GM12872 (cell line): ENCODE measurements around the gene TFDP2.

ENCODE experiments used
- TF ChIP-seq, protein P1 (sequence below): IDR thresholded peaks from 3 replicates; pipeline ENCODE4 v1.5.1; 2011; ENCODE audit warnings: low read depth, mild to moderate bottlenecking, low read length, moderate library complexity; ENCODE audit not compliant: insufficient read depth

TFDP2 gene

GRCh38 chr3:142118911-142119310, 30.4 kb downstream of the TFDP2 start:
- TF ChIP-seq, protein P1, sequence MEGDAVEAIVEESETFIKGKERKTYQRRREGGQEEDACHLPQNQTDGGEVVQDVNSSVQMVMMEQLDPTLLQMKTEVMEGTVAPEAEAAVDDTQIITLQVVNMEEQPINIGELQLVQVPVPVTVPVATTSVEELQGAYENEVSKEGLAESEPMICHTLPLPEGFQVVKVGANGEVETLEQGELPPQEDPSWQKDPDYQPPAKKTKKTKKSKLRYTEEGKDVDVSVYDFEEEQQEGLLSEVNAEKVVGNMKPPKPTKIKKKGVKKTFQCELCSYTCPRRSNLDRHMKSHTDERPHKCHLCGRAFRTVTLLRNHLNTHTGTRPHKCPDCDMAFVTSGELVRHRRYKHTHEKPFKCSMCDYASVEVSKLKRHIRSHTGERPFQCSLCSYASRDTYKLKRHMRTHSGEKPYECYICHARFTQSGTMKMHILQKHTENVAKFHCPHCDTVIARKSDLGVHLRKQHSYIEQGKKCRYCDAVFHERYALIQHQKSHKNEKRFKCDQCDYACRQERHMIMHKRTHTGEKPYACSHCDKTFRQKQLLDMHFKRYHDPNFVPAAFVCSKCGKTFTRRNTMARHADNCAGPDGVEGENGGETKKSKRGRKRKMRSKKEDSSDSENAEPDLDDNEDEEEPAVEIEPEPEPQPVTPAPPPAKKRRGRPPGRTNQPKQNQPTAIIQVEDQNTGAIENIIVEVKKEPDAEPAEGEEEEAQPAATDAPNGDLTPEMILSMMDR, result no peak

DNA sequence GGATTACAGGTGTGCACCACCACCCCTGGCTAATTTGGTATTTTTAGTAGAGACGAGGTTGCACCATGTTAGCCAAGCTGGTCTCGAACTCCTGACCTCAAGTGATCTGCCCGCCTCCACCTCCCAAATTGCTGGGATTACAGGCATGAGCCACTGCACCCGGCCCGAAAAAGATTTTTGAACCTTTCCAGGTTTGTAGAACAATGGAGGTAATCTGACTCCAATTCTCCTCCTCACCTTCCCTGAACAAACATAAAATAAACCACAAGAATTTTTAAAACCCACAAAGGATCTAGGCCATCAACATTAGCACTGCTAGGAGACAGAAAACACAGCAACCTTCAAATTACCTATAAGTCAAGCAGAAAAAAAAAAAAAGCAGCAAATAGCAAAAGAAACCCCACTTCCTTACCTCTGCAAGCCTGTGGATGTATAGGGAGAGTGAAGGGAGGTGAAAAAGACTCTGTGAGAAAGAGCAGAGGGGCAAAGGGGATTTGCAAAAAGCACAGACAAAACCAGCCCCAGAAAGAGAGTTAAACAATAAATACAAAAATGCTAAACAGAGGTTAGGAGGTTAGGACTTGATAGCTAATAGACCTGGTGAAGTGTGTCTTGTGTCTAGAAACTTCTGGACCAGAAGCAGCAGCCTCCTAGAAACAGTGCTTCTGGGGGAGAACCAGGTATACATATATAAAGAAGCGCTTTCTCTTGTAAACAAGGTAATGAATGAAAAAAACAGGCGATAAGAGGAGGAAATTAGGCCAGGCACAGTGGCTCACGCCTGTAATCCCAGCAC, 32.1 kb downstream of the TFDP2 start:
- TF ChIP-seq, protein P1, result no peak

GRCh38 chr3:142115867-142116668, 33.3 kb downstream of the TFDP2 start:
- TF ChIP-seq, protein P1, result no peak

DNA sequence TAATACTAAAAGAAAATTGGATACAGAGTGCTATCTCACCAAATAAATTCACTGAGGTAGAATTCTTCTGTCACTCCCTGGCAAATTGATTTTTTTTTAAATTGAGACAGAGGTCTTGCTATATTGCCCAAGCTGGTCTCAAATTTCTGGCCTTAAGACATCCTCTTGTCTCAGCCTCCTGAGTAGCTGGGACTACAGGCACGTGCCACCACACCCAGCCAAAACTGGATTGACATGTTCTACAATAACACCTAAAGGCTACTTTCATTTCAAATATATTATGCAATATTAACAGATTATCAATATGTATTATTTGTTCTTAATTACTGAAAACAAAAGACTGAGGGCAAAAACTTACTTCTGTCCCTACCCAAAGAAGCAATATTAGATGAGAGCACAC, 36.7 kb downstream of the TFDP2 start:
- TF ChIP-seq, protein P1, result no peak

GRCh38 chr3:142106548-142106947, 42.8 kb downstream of the TFDP2 start:
- TF ChIP-seq, protein P1, result no peak

GRCh38 chr3:142105991-142106390, 43.4 kb downstream of the TFDP2 start:
- TF ChIP-seq, protein P1, result no peak

- TF ChIP-seq, protein P1, result no peak
Measured at GRCh38 chr3:142104763-142105162, 44.6 kb downstream of the TFDP2 start.
